IPS-20b (cell line): Measurements from ENCODE around the gene GALNS.
"Not testable (repeated sequence)": the region's sequence is repeated elsewhere in the genome, so short reads cannot be mapped to it uniquely, and the experiment has no call there.

ENCODE experiments used
- H3K27ac ChIP-seq: one replicate; pipeline ENCODE4 v1.5.1; 2013; ENCODE audit warnings: low read length
- H3K27me3 ChIP-seq: 2 replicates; pipeline ENCODE4 v1.6.1; 2013; ENCODE audit warnings: mild to moderate bottlenecking, low read length, inconsistent platforms; ENCODE audit not compliant: insufficient read depth
- H3K36me3 ChIP-seq: 2 replicates; pipeline ENCODE4 v1.6.1; 2013; ENCODE audit warnings: low read depth, mild to moderate bottlenecking, inconsistent platforms, low read length, moderate library complexity; ENCODE audit not compliant: insufficient read depth
- H3K4me1 ChIP-seq: 2 replicates; pipeline ENCODE4 v1.6.1; 2013; ENCODE audit warnings: mild to moderate bottlenecking, control low read depth, inconsistent platforms, low read length, moderate library complexity; ENCODE audit not compliant: insufficient read depth
- H3K4me3 ChIP-seq: 2 replicates; pipeline ENCODE4 v1.5.1; 2013; ENCODE audit warnings: mild to moderate bottlenecking, low read length, inconsistent platforms
- H3K9ac ChIP-seq: 2 replicates; pipeline ENCODE4 v1.6.1; 2013; ENCODE audit warnings: low read depth, mild to moderate bottlenecking, inconsistent platforms, low read length, moderate library complexity
- H3K9me3 ChIP-seq: 2 replicates; pipeline ENCODE4 v1.6.1; 2013; ENCODE audit warnings: mild to moderate bottlenecking, low read depth, low read length, inconsistent platforms; ENCODE audit not compliant: insufficient read depth

Gene GALNS

DNA sequence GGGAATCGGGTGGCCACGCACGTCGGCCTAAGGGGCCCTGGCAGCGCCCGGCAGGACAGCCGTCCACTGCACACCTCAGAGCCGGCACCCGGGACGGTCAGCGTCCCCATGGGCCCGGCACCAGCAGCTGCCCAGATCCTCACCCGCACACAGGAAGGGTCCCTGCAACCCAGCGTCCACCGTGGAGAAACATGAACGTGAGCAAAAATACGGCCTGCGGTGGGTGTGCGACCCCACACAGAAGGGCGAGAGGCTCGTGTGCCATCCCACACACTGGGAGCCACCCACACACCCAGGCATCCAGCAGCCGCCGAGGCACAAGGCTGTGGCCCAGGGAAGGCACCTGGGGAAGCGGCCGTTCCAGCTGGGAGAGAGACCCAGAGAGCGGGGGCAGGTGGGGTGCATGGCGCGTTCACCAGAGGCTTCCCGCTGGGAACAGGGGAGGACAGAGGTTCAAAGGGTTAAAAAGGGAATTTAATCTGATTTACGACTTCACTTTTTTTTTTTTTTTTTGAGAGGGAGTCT lies 78.1 kb downstream of the GALNS start:
- Histone ChIP-seq H3K36me3 (no peaks in the 10 kb centered on the region), H3K9me3 (no peaks in the 10 kb centered on the region), H3K27me3 (peaks cover 12% of the 10 kb centered on the region), H3K27ac (no peak overlapping the region), H3K4me1 (peaks cover 4% of the 10 kb centered on the region), H3K4me3 (no peak overlapping the region), H3K9ac (no peak overlapping the region)

GRCh38 chr16:88778271-88778525 lies 78.5 kb downstream of the GALNS start:
- Histone ChIP-seq H3K9me3 (no peaks in the 10 kb centered on the region), H3K4me1 (no peaks in the 10 kb centered on the region; the same call in 1 of the 2 replicates), H3K9ac (no peak overlapping the region), H3K36me3 (no peaks in the 10 kb centered on the region), H3K27ac (no peak overlapping the region), H3K27me3 (peaks cover 10% of the 10 kb centered on the region; the same call in 1 of the 2 replicates), H3K4me3 (no peak overlapping the region)

DNA sequence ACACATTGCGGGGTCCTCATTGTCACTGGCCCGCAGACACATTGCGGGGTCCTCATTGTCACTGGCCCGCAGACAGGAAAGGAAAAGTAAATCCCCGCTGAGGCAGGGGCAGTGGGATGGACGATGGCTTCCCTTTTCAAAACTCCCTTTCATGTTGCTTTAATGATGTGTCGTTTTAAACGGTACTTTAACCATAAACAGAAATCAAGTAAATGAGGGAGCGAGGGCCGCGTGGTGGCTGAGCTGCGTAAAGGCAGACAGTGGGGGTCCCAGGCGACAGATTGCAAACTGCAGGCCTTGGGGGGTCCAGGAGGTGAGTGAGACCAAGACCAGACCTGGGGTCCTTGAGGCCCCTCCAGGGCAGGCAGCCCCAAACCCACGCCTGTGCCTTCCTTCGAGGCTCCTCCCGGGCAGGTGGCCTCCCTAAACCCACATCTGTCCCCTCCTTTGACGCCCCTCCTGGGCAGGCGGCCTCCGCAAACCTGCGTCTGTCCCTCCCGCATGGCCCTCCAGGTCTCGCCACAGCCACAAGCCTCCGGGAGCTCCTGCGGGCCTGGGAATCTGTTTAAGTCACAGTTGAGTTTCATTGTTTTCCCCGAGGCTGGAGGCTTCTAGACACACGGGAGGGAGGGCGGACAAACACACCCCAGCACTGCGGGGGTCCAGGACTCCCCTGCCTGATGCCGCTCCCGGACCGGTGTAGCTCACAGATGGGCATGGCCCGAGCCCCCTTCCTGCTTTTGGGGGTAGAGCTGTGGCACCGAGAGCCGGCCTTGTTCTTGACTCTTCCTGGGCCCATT lies 79.1 kb downstream of the GALNS start:
- no peaks in the 10 kb centered on the region; the same call in 1 of the 2 replicates for H3K4me1 ChIP-seq
- no peak overlapping the region for H3K9ac ChIP-seq
- no peaks in the 10 kb centered on the region for H3K36me3 ChIP-seq
- no peak overlapping the region for H3K27ac ChIP-seq
- no peak overlapping the region for H3K4me3 ChIP-seq
- peaks cover 10% of the 10 kb centered on the region; the same call in 1 of the 2 replicates for H3K27me3 ChIP-seq
- no peaks in the 10 kb centered on the region for H3K9me3 ChIP-seq

DNA sequence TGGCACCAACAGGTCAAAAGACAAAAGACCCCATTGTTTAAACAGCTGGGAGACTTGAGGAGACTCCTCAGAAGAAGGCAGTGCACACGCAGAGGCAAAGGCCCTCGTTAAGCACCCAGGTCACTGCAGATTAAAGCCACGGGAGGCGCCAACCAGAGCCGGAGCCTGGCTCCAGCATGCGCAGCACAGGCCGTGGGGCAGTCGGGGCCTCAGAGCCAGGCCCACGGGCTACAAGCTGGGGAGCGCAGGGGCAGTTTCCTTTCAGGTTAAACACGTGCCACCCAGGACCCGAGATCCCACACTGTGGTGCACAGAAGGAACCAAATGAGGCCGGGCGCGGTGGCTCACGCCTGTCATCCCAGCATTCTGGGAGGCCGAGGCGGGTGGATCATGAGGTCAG lies 80.9 kb downstream of the GALNS start:
- H3K4me1 ChIP-seq, result peaks cover 4% of the 10 kb centered on the region
- no peak overlapping the region for H3K27ac ChIP-seq
- H3K4me3 ChIP-seq, result no peak overlapping the region
- peaks cover 22% of the 10 kb centered on the region; the same call in 1 of the 2 replicates for H3K27me3 ChIP-seq
- no peak overlapping the region for H3K9ac ChIP-seq
- no peaks in the 10 kb centered on the region for H3K9me3 ChIP-seq
- H3K36me3 ChIP-seq, result no peaks in the 10 kb centered on the region

DNA sequence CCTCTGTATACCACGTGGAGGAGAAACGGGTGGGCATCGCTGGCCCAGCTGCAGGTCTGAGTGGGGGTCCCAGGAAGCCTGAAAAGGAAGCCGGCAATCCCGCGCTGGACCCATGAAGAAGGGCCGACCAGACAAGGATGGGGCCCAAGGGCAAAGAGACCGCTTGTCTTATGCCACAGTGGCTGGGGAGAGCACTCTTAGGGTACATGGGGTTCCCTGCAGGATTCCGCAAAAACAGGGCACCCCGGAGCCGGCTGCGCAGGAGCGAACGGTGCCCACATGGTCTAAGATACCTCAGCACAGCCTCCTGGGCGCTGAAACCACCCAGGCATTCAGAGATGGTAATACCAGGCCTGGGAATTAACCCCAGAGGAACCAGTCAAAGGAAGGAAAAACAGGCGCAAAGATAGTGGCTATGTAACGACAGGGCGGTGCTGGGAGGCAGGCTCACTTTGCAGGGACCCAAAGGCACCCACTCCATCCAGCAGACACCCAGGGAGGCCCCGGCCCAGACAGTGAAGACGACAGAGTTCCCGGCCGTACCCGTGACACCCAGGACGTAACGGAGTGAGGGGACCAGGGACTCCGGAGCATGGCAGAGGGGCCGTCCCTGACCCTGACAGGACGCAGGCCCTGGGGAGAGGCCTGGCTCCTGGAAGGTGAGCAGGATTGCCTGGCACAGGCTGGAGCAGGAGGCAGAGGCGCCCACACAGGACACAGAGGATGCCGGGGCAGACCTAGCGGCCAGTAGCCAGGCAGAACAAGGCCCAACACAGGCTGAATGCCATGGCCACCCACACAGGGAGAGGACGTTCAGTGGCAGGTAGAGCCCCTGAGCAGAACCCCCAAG lies 82.0 kb downstream of the GALNS start:
- Histone ChIP-seq H3K36me3 (no peaks in the 10 kb centered on the region), H3K4me1 (peaks cover 11% of the 10 kb centered on the region; the same call in 1 of the 2 replicates)

DNA sequence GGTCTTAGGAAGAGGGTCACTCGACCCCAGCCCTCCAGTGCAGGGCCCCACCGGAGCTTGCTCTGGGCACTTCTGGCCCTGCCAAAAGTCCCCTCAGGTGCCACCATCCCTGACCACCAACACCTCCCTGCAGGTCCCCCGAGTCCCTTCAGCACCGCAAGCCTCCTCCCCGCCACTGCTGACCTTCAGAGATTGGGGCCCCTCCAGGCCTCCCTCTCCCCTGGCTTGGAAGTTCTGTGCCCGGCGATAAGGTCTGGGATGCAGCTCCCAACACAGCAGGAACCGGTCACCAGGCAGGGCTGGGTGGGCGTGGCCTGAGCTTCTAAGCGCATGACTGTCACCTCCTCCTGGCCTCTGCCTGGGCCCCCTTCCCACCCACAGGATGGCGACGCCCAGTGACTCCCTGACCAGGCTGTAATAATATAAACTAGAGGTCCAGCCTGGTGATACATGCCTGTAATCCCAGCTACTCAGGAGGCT lies 82.9 kb downstream of the GALNS start:
- H3K9ac ChIP-seq, result no peak overlapping the region
- H3K4me3 ChIP-seq, result no peak overlapping the region
- peaks cover 11% of the 10 kb centered on the region; the same call in 1 of the 2 replicates for H3K4me1 ChIP-seq
- peaks cover 31% of the 10 kb centered on the region; the same call in 1 of the 2 replicates for H3K27me3 ChIP-seq
- no peak overlapping the region for H3K27ac ChIP-seq
- H3K9me3 ChIP-seq, result no peaks in the 10 kb centered on the region
- H3K36me3 ChIP-seq, result no peaks in the 10 kb centered on the region

More for the DNA sequence above, 82.0 kb downstream of the GALNS start:
- H3K4me3 ChIP-seq, result no peak overlapping the region
- H3K9me3 ChIP-seq, result no peaks in the 10 kb centered on the region
- peaks cover 30% of the 10 kb centered on the region; the same call in 1 of the 2 replicates for H3K27me3 ChIP-seq
- no peak overlapping the region for H3K9ac ChIP-seq
- H3K27ac ChIP-seq, result no peak overlapping the region

DNA sequence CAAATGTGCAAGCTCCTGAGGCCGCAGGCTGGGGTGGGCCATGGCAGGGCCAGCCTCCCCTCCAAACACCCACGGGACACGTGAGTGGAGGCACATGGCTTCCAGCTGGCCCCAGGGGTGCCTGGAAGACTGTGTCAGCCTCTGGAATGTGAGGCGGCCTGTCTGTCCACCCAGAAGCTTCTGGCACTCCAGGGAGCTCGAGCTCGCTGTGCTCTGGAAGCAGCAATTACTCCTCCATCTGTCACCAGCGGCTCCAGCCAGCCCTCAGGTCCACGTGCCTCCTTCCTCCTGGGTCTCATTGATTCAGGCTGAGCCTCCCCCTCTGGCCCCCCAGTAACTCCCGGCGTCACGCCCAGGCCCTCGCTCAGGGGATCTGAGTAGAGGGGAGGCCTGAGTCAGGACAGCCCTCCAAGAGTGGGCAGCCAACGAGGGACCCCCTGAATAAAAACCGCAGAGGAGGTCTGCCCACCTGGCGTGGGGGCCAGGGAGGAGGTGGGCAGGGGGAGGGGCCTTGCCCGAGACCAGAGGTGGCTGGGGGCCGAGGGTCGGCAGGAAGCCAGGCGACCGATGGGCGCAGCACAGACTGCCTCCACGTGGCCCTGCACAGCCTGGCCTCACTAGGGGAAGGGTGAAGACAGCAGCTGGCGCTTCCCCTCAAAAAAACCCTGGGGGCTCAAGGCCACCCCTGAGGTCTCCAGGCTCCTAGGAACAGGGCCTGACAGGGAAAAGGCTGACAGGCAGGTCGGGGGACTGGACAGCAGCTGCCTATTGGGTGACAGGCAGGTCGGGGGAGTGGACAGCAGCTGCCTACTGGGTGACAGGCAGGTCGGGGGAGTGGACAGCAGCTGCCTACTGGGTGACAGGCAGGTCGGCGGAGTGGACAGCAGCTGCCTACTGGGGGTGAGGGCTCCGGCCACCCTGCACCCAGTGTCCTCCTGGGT lies 83.6 kb downstream of the GALNS start:
- no peak overlapping the region for H3K4me3 ChIP-seq
- H3K4me1 ChIP-seq, result peaks cover 11% of the 10 kb centered on the region; the same call in 1 of the 2 replicates
- H3K36me3 ChIP-seq, result no peaks in the 10 kb centered on the region
- no peak overlapping the region for H3K27ac ChIP-seq
- no peaks in the 10 kb centered on the region for H3K9me3 ChIP-seq
- peaks cover 31% of the 10 kb centered on the region; the same call in 1 of the 2 replicates for H3K27me3 ChIP-seq
- no peak overlapping the region for H3K9ac ChIP-seq

DNA sequence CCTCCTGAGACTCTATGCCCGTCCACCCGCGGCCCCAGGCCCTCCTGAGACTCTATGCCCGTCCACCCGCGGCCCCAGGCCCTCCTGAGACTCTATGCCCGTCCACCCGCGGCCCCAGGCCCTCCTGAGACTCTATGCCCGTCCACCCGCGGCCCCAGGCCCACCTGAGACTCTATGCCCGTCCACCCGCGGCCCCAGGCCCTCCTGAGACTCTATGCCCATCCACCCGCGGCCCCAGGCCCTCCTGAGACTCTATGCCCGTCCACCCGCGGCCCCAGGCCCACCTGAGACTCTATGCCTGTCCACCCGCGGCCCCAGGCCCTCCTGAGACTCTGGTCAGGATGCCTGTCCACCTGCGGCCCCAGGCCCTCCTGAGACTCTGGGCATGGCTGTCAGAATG lies 85.0 kb downstream of the GALNS start:
- H3K9me3 ChIP-seq, H3K27ac ChIP-seq, H3K4me3 ChIP-seq, H3K36me3 ChIP-seq, H3K9ac ChIP-seq: not testable (repeated sequence)
- Histone ChIP-seq H3K4me1 (peaks cover 11% of the 10 kb centered on the region; the same call in 1 of the 2 replicates), H3K27me3 (peaks cover 33% of the 10 kb centered on the region; the same call in 1 of the 2 replicates)

DNA sequence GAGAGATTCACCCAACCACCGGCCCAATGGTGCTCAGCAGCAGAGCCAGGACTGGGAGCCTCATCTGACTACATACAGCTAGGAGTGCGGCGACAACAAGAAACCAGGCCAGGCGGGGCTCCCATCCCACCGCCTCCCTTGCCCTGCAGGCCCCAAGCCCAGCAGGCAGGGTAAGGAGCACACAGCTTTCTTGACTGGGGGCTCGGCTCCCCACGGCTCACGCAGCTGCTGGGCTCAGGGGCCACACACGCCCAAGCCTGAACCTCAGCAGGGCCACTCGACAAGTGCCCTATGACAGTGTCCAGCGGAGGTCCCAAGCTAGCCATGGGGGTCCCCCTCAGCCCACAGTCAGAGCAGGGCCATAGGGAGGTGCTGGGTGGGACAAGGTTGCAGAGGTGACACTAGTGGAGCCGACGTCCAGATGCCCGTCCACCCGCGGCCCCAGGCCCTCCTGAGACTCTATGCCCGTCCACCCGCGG lies 85.4 kb downstream of the GALNS start:
- Histone ChIP-seq H3K9ac (no peak overlapping the region), H3K36me3 (no peaks in the 10 kb centered on the region), H3K27me3 (peaks cover 35% of the 10 kb centered on the region; the same call in 1 of the 2 replicates), H3K27ac (no peak overlapping the region), H3K4me1 (peaks cover 11% of the 10 kb centered on the region; the same call in 1 of the 2 replicates), H3K9me3 (no peaks in the 10 kb centered on the region), H3K4me3 (no peak overlapping the region)

GRCh38 chr16:88770461-88771293 lies 86.1 kb downstream of the GALNS start:
- Histone ChIP-seq H3K27ac (no peak overlapping the region), H3K4me3 (no peak overlapping the region), H3K4me1 (peaks cover 11% of the 10 kb centered on the region; the same call in 1 of the 2 replicates), H3K9me3 (no peaks in the 10 kb centered on the region), H3K9ac (no peak overlapping the region), H3K36me3 (no peaks in the 10 kb centered on the region), H3K27me3 (peaks cover 35% of the 10 kb centered on the region; the same call in 1 of the 2 replicates)
